Measurements from ENCODE around the gene CALHM2. TPM values are rescaled to one million over a fixed set of nuclear protein-coding genes. Genes with fewer than 3 reads are reported as not detected.

Gene CALHM2, protein sequence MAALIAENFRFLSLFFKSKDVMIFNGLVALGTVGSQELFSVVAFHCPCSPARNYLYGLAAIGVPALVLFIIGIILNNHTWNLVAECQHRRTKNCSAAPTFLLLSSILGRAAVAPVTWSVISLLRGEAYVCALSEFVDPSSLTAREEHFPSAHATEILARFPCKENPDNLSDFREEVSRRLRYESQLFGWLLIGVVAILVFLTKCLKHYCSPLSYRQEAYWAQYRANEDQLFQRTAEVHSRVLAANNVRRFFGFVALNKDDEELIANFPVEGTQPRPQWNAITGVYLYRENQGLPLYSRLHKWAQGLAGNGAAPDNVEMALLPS
- 10 to 100 TPM; 38.9 to 98.3 (median 58.3) TPM for total RNA-seq

DNA sequence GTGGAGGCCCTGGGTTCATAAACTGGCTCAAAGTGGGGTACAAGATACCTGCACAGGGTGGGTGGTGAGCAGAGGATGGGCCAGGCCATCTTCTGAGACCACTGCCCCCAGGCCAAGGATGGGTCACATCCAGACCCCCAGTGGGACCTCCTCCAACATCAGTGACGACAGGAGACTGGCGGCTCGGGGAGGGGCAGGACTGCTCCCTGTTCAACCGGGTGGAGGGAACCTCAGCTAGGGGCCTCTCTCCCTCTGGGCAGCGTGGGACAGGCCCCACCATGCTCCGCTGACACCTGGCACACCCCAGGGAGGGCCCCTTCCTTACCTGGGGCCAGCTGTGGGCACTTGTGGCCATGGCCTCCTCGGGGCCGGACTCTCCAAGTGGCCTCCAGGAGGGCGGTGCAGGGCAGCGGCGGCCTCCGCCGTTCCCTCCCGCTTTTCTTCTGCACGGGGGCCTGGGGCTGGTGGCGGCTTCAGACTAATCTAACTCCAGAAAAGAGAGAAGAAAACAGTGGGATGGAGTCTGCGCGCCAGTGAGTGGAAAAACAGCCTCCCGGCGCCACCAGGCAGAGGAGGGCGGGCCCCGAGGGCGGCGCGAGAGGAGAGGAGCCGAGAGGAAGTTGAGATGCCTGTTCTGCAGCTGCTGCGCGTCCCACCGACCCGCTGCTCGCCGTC, at the start of gene CALHM2:
Gene CALHM2 (minus strand): TSS at position 540 of the 675 bp plus-strand sequence. CDS start 2,429 bp downstream, outside the sequence.
- intact Hi-C loops (cut with DNase I; ENCODE audit: low total_unique reads), result no loop called here
- no peaks in the 10 kb centered on the region for H3K27me3 ChIP-seq
- H3K9me3 ChIP-seq, result no peaks in the 10 kb centered on the region
- peaks cover 8 to 16% of the 10 kb centered on the region in 2 donors for H3K4me1 ChIP-seq
- TF ChIP-seq, protein P1, sequence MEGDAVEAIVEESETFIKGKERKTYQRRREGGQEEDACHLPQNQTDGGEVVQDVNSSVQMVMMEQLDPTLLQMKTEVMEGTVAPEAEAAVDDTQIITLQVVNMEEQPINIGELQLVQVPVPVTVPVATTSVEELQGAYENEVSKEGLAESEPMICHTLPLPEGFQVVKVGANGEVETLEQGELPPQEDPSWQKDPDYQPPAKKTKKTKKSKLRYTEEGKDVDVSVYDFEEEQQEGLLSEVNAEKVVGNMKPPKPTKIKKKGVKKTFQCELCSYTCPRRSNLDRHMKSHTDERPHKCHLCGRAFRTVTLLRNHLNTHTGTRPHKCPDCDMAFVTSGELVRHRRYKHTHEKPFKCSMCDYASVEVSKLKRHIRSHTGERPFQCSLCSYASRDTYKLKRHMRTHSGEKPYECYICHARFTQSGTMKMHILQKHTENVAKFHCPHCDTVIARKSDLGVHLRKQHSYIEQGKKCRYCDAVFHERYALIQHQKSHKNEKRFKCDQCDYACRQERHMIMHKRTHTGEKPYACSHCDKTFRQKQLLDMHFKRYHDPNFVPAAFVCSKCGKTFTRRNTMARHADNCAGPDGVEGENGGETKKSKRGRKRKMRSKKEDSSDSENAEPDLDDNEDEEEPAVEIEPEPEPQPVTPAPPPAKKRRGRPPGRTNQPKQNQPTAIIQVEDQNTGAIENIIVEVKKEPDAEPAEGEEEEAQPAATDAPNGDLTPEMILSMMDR (IDR thresholded peaks at IDR 0.05), result no peak
- TF ChIP-seq POLR2A (IDR thresholded peaks at IDR 0.05) (no peak), POLR2AphosphoS5 (IDR thresholded peaks at IDR 0.05) (no peak)
- no peaks in the 10 kb centered on the region for H3K36me3 ChIP-seq
- peak in 1 of 2 donors; percentile 40 for DNase-seq (ENCODE audit: low spot score in 2 of 2)
- H3K27ac ChIP-seq, result peak within 1 kb of the TSS; percentile 83 to 97
- H3K4me3 ChIP-seq, result peak within 1 kb of the TSS; percentile 68 to 91 (median 79)

DNA sequence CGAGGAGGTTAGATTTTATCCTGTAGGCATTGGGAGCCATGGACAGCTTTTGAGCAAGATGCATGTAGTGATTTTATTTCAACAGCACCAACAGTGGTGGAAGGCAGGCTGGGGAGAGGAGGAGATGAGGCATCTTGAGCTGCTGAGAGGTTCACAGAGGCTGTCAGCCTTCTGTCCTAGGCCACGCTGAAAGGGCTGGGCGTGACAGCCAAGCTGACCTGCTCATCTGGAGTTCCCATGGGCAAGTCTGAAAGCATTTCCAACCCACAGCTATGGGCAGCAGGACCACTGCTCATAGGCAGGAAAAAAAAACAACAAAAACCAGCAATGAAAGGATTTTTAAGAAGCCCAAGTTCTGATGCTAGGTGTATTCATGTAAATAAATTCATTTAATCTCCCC, 49.0 kb upstream of the CALHM2 start:
- no peak for DNase-seq (ENCODE audit: low spot score in 2 of 2)
- no peaks in the 10 kb centered on the region for H3K9me3 ChIP-seq
- intact Hi-C loops (cut with DNase I; ENCODE audit: low total_unique reads), result no loop called here
- TF ChIP-seq POLR2AphosphoS5 (IDR thresholded peaks at IDR 0.05) (no peak), POLR2A (IDR thresholded peaks at IDR 0.05) (no peak)
- TF ChIP-seq, protein P1 (IDR thresholded peaks at IDR 0.05), result no peak
- H3K27ac ChIP-seq, result no peak overlapping the region
- H3K4me3 ChIP-seq, result no peak overlapping the region
- peaks cover 0 to 3% of the 10 kb centered on the region in 2 donors for H3K27me3 ChIP-seq
- H3K4me1 ChIP-seq, result no peaks in the 10 kb centered on the region
- no peaks in the 10 kb centered on the region for H3K36me3 ChIP-seq

DNA sequence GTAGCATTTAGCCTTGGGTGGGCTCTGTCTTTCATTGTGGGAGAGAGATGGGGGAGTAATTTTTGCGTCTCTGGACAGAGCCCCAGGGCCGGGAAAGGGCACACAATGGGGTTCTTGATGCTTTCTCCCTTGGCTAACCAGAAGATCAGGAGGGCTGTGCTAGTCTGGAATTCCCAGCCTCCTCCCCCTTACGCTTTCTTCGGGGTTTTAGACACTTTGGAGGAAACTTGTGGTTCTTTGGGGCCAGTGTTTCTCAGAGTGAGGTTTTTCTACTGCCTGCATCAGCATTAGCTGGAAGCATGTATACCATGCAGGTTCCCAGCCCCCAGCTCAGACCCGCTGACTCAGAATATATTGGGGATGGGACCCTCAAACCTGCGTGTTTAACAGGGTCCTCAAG, 48.3 kb upstream of the CALHM2 start:
- Histone ChIP-seq H3K27me3 (peaks cover 0 to 3% of the 10 kb centered on the region in 2 donors), H3K27ac (no peak overlapping the region), H3K4me3 (no peak overlapping the region), H3K36me3 (no peaks in the 10 kb centered on the region), H3K9me3 (no peaks in the 10 kb centered on the region), H3K4me1 (no peaks in the 10 kb centered on the region)
- intact Hi-C loops (cut with DNase I; ENCODE audit: low total_unique reads), result no loop called here
- TF ChIP-seq POLR2AphosphoS5 (IDR thresholded peaks at IDR 0.05) (no peak), POLR2A (IDR thresholded peaks at IDR 0.05) (no peak)
- TF ChIP-seq, protein P1 (IDR thresholded peaks at IDR 0.05), result no peak
- DNase-seq (ENCODE audit: low spot score in 2 of 2), result no peak

DNA sequence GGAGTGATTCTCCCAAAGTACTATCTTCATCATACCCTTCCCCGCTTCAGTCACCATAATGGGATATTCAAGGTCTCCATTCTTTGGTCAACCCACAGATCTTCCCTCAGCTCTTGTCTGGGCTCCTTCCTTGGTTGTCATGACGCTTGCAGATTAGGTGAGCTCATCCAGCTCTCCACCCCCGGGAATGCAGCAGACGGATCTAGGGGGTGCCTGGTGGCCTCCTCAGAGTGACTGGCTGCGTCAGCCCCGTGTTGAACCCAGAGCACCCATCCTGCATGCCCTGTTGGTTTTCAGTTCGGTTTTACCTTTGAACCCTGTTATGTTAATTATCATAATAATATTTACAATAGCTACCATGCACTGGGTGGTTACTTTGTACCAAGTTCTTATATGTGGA, 47.7 kb upstream of the CALHM2 start:
- Histone ChIP-seq H3K4me1 (no peaks in the 10 kb centered on the region), H3K36me3 (no peaks in the 10 kb centered on the region), H3K27me3 (peaks cover 0 to 9% of the 10 kb centered on the region in 2 donors), H3K27ac (no peak overlapping the region), H3K4me3 (no peak overlapping the region), H3K9me3 (no peaks in the 10 kb centered on the region)
- TF ChIP-seq, protein P1 (IDR thresholded peaks at IDR 0.05), result no peak
- no peak for DNase-seq (ENCODE audit: low spot score in 2 of 2)
- intact Hi-C loops (cut with DNase I; ENCODE audit: low total_unique reads), result no loop called here

Data from breast epithelium (tissue), 4 donors.